ENCODE measurements around the gene RXRA. TPM values are rescaled to one million over a fixed set of nuclear protein-coding genes. Genes with fewer than 3 reads are reported as not detected.

Gene RXRA
- total and polyA plus RNA-seq, 2 of the 13 experiments (the other 11 are each of a cell fraction or from before 2014, with no cell fraction given): 18.9 to 29.2 TPM

DNA sequence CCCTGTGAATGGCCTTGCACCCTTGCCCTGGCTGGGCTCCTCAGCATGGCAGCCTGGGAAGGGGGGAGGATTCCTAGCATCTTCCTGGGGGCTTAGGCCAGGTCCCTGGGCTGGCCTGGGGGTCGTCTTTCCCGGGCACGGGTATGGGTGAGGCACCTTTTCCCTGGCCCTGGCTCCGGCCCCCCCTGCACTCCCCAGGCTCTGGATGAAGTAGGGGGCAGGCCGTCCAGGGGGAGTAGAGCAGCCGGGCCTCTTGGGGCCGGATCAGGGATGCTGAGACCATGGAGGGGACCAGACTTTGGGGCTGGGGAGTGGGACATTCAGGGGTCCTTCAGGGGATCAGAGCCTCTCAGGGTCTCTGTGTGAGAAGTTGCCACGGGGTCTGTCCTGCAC is 6.6 kb downstream of the RXRA start:
- Histone ChIP-seq H3K4me1 (ENCODE audit: insufficient read depth, low read length) (peaks cover 96% of the 10 kb centered on the region), H4K20me1 (ENCODE audit: insufficient read depth, low read length) (peaks cover 71% of the 10 kb centered on the region), H3K4me3 (replicated peaks in 1 of 3; ENCODE audit: insufficient read depth in 1 of 3, low read depth in 2 of 3, low read length in 3 of 3) (peak overlapping the region in 2 of 3 experiments; percentile 13 to 67; a peak in 5 of 6 replicates), H3K36me3 (replicated peaks in 1 of 2; ENCODE audit: control insufficient read depth in 1 of 2, insufficient read depth in 2 of 2, low read length in 2 of 2) (peaks cover 0 to 3% of the 10 kb centered on the region in 2 experiments; a peak in 2 of 5 replicates), H3K79me2 (ENCODE audit: insufficient read depth, low read length) (peaks cover 98% of the 10 kb centered on the region), H3K9ac (ENCODE audit: insufficient read depth, low read depth, low read length) (no peak overlapping the region; the same call in 1 of the 2 replicates), H3K4me2 (ENCODE audit: low read depth, low read length) (peak overlapping the region; percentile 82), H3K9me3 (ENCODE audit: low read length) (no peaks in the 10 kb centered on the region), H3K27me3 (ENCODE audit: control insufficient read depth in 1 of 2, insufficient read depth in 2 of 2, low read length in 2 of 2) (no peaks in the 10 kb centered on the region), H3K27ac (ENCODE audit: extremely low read length, insufficient read depth, low read length) (peak overlapping the region; percentile 74), H2AFZ (ENCODE audit: low read length) (no peak overlapping the region)
- DNase-seq (ENCODE audit: low spot score): no peak
- no TSS peak for BruUV-seq (replicated peaks)
- intact Hi-C loops (cut with micrococcal nuclease; ENCODE audit: unreplicated experiment) (loop anchor here (2.0 kb wide), 1 partner anchor 102 kb away; no protein-coding TSS in a partner anchor), in situ Hi-C loops (cut with HindIII; ENCODE audit: extremely low pct_ligation_motif_present, low pct_unique_long_range_greater_than_20kb) (loop anchor here (10.0 kb wide), 1 partner anchor 268 kb away; the partner anchor contains the start of gene BRD3)
- ChIA-PET POLR2A (interaction anchor here (1.0 to 1.5 kb wide), 4 partner anchors 10 to 158 kb away, joined by 3 to 7 read pairs (median 4); no protein-coding TSS in a partner anchor), CTCF (ENCODE audit: low intra/inter-chr PET ratio, low total read pairs) (no interaction called here)
- TF ChIP-seq HCFC1 (IDR thresholded peaks at IDR 0.05; ENCODE audit: low read depth, low read length) (no peak), ZNF782 (CRISPR knock-in tag; IDR thresholded peaks at IDR 0.05; ENCODE audit: borderline replicate concordance) (no peak), TCF12 (IDR thresholded peaks at IDR 0.05) (no peak), TCF12 (CRISPR knock-in tag; IDR thresholded peaks at IDR 0.05) (no peak), ZBTB7A (CRISPR knock-in tag; IDR thresholded peaks at IDR 0.05) (0 out of 2 replicates have a peak, but pooled peaks have one; percentile 30)
- TF ChIP-seq, protein P1, sequence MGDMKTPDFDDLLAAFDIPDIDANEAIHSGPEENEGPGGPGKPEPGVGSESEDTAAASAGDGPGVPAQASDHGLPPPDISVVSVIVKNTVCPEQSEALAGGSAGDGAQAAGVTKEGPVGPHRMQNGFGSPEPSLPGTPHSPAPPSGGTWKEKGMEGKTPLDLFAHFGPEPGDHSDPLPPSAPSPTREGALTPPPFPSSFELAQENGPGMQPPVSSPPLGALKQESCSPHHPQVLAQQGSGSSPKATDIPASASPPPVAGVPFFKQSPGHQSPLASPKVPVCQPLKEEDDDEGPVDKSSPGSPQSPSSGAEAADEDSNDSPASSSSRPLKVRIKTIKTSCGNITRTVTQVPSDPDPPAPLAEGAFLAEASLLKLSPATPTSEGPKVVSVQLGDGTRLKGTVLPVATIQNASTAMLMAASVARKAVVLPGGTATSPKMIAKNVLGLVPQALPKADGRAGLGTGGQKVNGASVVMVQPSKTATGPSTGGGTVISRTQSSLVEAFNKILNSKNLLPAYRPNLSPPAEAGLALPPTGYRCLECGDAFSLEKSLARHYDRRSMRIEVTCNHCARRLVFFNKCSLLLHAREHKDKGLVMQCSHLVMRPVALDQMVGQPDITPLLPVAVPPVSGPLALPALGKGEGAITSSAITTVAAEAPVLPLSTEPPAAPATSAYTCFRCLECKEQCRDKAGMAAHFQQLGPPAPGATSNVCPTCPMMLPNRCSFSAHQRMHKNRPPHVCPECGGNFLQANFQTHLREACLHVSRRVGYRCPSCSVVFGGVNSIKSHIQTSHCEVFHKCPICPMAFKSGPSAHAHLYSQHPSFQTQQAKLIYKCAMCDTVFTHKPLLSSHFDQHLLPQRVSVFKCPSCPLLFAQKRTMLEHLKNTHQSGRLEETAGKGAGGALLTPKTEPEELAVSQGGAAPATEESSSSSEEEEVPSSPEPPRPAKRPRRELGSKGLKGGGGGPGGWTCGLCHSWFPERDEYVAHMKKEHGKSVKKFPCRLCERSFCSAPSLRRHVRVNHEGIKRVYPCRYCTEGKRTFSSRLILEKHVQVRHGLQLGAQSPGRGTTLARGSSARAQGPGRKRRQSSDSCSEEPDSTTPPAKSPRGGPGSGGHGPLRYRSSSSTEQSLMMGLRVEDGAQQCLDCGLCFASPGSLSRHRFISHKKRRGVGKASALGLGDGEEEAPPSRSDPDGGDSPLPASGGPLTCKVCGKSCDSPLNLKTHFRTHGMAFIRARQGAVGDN (CRISPR knock-in tag; IDR thresholded peaks at IDR 0.05): no peak
- no peak for FAIRE-seq
- no peak for ATAC-seq
- no CpG with 5 or more reads among the region's 8 CpGs for WGBS (ENCODE audit: low lambda C conversion rate)
